OCI-LY1 (cell line): ENCODE results near the gene USH1C.

Source experiments
- H2AFZ ChIP-seq: fragments of 200-600 bp; sonication (generic), shearing (Covaris generic); 2 replicates; pipeline ENCODE4 v1.6.0; 2014; ENCODE audit warnings: antibody characterized with exemption, mild to moderate bottlenecking, low read length
- H3F3A ChIP-seq: fragments of 200-600 bp; sonication (generic), shearing (Covaris generic); 2 replicates; pipeline ENCODE4 v1.6.0; 2014; ENCODE audit warnings: mild to moderate bottlenecking, antibody characterized with exemption, low read length, moderate library complexity; ENCODE audit not compliant: insufficient read depth
- H3K27ac ChIP-seq: fragments of 200-600 bp; sonication (generic); 2 replicates; pipeline ENCODE4 v1.5.1; 2014; ENCODE audit warnings: low read length, mixed run types, mild to moderate bottlenecking, low read depth; ENCODE audit not compliant: poor library complexity, severe bottlenecking
- H3K27me3 ChIP-seq: fragments of 200-600 bp; sonication (generic); 2 replicates; pipeline ENCODE4 v1.6.0; 2014; ENCODE audit warnings: antibody characterized with exemption, mild to moderate bottlenecking, low read length, moderate library complexity; ENCODE audit not compliant: insufficient read depth
- H3K36me3 ChIP-seq: fragments of 200-600 bp; sonication (generic); 2 replicates; pipeline ENCODE4 v1.6.1; 2014; ENCODE audit warnings: mild to moderate bottlenecking, antibody characterized with exemption, low read length, moderate library complexity, mixed read lengths; ENCODE audit not compliant: insufficient read depth
- H3K4me1 ChIP-seq: fragments of 200-600 bp; sonication (generic); 2 replicates; pipeline ENCODE4 v1.5.1; 2014; ENCODE audit warnings: mild to moderate bottlenecking, low read length, moderate library complexity; ENCODE audit not compliant: insufficient read depth, severe bottlenecking
- H3K4me2 ChIP-seq: fragments of 200-600 bp; sonication (generic), shearing (Covaris generic); 2 replicates; pipeline ENCODE4 v1.6.1; 2014; ENCODE audit warnings: low read length
- H3K4me3 ChIP-seq: fragments of 200-600 bp; sonication (generic); 2 replicates; pipeline ENCODE4 v1.5.1; 2014; ENCODE audit warnings: low read length, low read depth, mild to moderate bottlenecking, mixed read lengths; ENCODE audit not compliant: poor library complexity, severe bottlenecking
- H3K79me2 ChIP-seq: fragments of 200-600 bp; shearing (Covaris generic); 2 replicates; pipeline ENCODE4 v1.6.1; 2016; ENCODE audit warnings: mixed run types, low read length, mixed read lengths; ENCODE audit not compliant: insufficient read depth
- H3K9ac ChIP-seq: fragments of 200-600 bp; sonication (generic), shearing (Covaris generic); 2 replicates; pipeline ENCODE4 v1.6.1; 2014; ENCODE audit warnings: mild to moderate bottlenecking, low read length, mixed read lengths
- H3K9me2 ChIP-seq: fragments of 200-600 bp; sonication (generic), shearing (Covaris generic); 2 replicates; pipeline ENCODE4 v1.6.1; 2014; ENCODE audit warnings: low read depth, mild to moderate bottlenecking, low read length, mixed read lengths
- H3K9me3 ChIP-seq: fragments of 200-600 bp; shearing (Covaris generic); 2 replicates; pipeline ENCODE4 v1.6.1; 2014; ENCODE audit warnings: low read length, mixed read lengths
- H4K20me1 ChIP-seq: fragments of 200-600 bp; sonication (generic), shearing (Covaris generic); 2 replicates; pipeline ENCODE4 v1.6.0; 2016; ENCODE audit warnings: mild to moderate bottlenecking, low read length; ENCODE audit not compliant: insufficient read depth
- CTCF ChIP-seq: fragments of 200-600 bp; sonication (generic), shearing (Covaris generic); IDR thresholded peaks from 2 replicates; pipeline ENCODE4 v1.5.1; 2017; ENCODE audit warnings: mild to moderate bottlenecking, antibody characterized with exemption, low read length, moderate library complexity, mixed read lengths
- EZH2 ChIP-seq: fragments of 200-600 bp; sonication (generic), shearing (Covaris generic); IDR thresholded peaks from 2 replicates; pipeline ENCODE4 v1.8.0; 2017; ENCODE audit warnings: borderline replicate concordance, mixed run types, mild to moderate bottlenecking, antibody characterized with exemption, low read length, moderate library complexity, mixed read lengths

USH1C gene

GRCh38 chr11:17452668-17453067 lies 91.5 kb downstream of the USH1C start:
- Histone ChIP-seq H3K27ac (no peak overlapping the region), H3K9me2 (no peaks in the 10 kb centered on the region), H3K4me3 (no peak overlapping the region), H3F3A (no peaks in the 10 kb centered on the region), H3K79me2 (no peaks in the 10 kb centered on the region), H3K36me3 (no peaks in the 10 kb centered on the region; the same call in 1 of the 2 replicates), H3K4me2 (no peak overlapping the region), H3K27me3 (no peaks in the 10 kb centered on the region; the same call in 1 of the 2 replicates), H2AFZ (no peak overlapping the region), H3K9ac (no peak overlapping the region), H4K20me1 (no peaks in the 10 kb centered on the region), H3K9me3 (no peaks in the 10 kb centered on the region), H3K4me1 (no peaks in the 10 kb centered on the region)
- TF ChIP-seq CTCF (no peak), EZH2 (no peak)

DNA sequence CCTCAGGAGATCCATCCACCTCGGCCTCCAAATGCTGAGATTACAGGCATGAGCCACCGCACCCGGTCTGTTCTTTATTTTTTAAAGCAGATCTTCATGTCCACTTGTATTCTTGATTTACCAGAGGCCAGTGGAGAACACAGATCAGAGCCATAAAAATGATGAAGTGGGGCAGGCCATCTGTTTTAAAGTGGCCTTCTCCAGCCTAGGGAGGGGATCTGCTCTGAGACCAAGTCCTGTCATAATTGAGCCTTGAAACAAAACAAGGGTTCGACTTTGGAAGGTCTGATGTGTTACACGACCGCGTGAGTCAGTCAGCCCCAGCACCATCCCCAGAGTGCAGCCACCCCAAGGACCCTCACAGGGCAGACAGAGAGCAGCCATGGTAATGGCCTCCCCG lies 95.1 kb downstream of the USH1C start:
- no peak overlapping the region for H3K9ac ChIP-seq
- H3K27ac ChIP-seq = no peak overlapping the region
- H3K4me3 ChIP-seq = no peak overlapping the region
- H3K9me3 ChIP-seq = no peaks in the 10 kb centered on the region
- no peak overlapping the region for H2AFZ ChIP-seq
- peaks cover 3% of the 10 kb centered on the region; the same call in 1 of the 2 replicates for H3K27me3 ChIP-seq
- H3K9me2 ChIP-seq = no peaks in the 10 kb centered on the region
- no peaks in the 10 kb centered on the region for H3K36me3 ChIP-seq
- no peaks in the 10 kb centered on the region for H3K79me2 ChIP-seq
- no peaks in the 10 kb centered on the region for H3F3A ChIP-seq
- no peak overlapping the region for H3K4me2 ChIP-seq
- no peaks in the 10 kb centered on the region for H4K20me1 ChIP-seq
- no peak for TF ChIP-seq CTCF
- H3K4me1 ChIP-seq = no peaks in the 10 kb centered on the region

GRCh38 chr11:17446482-17446881 lies 97.7 kb downstream of the USH1C start:
- H3K9me3 ChIP-seq = no peaks in the 10 kb centered on the region
- H3K36me3 ChIP-seq = no peaks in the 10 kb centered on the region
- no peaks in the 10 kb centered on the region for H3K9me2 ChIP-seq
- no peak overlapping the region for H2AFZ ChIP-seq
- no peak overlapping the region for H3K27ac ChIP-seq
- no peaks in the 10 kb centered on the region for H3K79me2 ChIP-seq
- H4K20me1 ChIP-seq = no peaks in the 10 kb centered on the region
- peaks cover 6% of the 10 kb centered on the region for H3K27me3 ChIP-seq
- TF ChIP-seq CTCF = no peak
- TF ChIP-seq EZH2 = no peak
- no peaks in the 10 kb centered on the region for H3F3A ChIP-seq
- no peak overlapping the region for H3K9ac ChIP-seq
- no peak overlapping the region for H3K4me3 ChIP-seq
- H3K4me2 ChIP-seq = no peak overlapping the region
- no peaks in the 10 kb centered on the region for H3K4me1 ChIP-seq
